SK-N-SH (cell line): Measurements from ENCODE around the gene AIFM3. TPM values are rescaled to one million over a fixed set of nuclear protein-coding genes. Genes with fewer than 3 reads are reported as not detected.

Experiments used
- CTCF ChIA-PET: fragments of 300-600, 350-600 bp; formaldehyde crosslinking; extraction: SDS; loops from one replicate; lab custom pipeline; 2021; lab: Yijun Ruan, JAX
- POLR2A ChIA-PET: fragments of 350-600 bp; sonication (Branson Sonifier 250); formaldehyde crosslinking; extraction: SDS; loops from one replicate; lab custom pipeline; 2020; ENCODE audit warnings: antibody characterized with exemption, inconsistent platforms; lab: Yijun Ruan, JAX
- DNase-seq: peaks from one replicate; pipeline ENCODE4 v3.0.0; 2012
- H2AFZ ChIP-seq: fragments of 200-600 bp; sonication (generic); 2 replicates; pipeline ENCODE4 v1.8.1; 2016; ENCODE audit warnings: antibody characterized with exemption, mild to moderate bottlenecking, low read depth
- H3F3A ChIP-seq: fragments of 200-600 bp; sonication (generic); replicated peaks from 2 replicates; pipeline ENCODE3; 2016; ENCODE audit warnings: antibody characterized with exemption, mild to moderate bottlenecking; ENCODE audit not compliant: insufficient read depth
- H3K27ac ChIP-seq, 2 experiments: fragments of 200-500 bp in 1 of 2; fragments of 200-600 bp in 1 of 2; sonication (Bioruptor generic) in 1 of 2; sonication (generic), shearing (Covaris generic) in 1 of 2; 2 replicates each; pipeline versions ENCODE4 v1.5.1 to v1.6.1; 2014 to 2016; ENCODE audit warnings: low read depth in 2 of 2, inconsistent platforms in 1 of 2, low read length in 1 of 2, mild to moderate bottlenecking in 1 of 2, mixed read lengths in 1 of 2
- H3K27me3 ChIP-seq: fragments of 200-600 bp; sonication (generic), shearing (Covaris generic); 2 replicates; pipeline ENCODE4 v1.6.1; 2016; ENCODE audit warnings: mixed run types; ENCODE audit not compliant: insufficient read depth
- H3K36me3 ChIP-seq, 2 experiments: fragments of 200-500 bp in 1 of 2; fragments of 200-600 bp in 1 of 2; sonication (Bioruptor generic) in 1 of 2; sonication (generic) in 1 of 2; replicated peaks in 1 of 2; 2 replicates each; pipeline versions ENCODE3 to v1.5.1; 2014 to 2016; ENCODE audit warnings: low read length in 1 of 2, mild to moderate bottlenecking in 1 of 2; ENCODE audit not compliant: insufficient read depth in 2 of 2, control insufficient read depth in 1 of 2
- H3K4me1 ChIP-seq, 2 experiments: fragments of 200-500 bp in 1 of 2; fragments of 200-600 bp in 1 of 2; sonication (Bioruptor generic) in 1 of 2; sonication (generic), shearing (Covaris generic) in 1 of 2; 2 replicates each; pipeline versions ENCODE4 v1.5.1 to v1.6.1; 2014 to 2016; ENCODE audit warnings: low read depth in 1 of 2, low read length in 1 of 2, mixed run types in 1 of 2; ENCODE audit not compliant: insufficient read depth in 2 of 2, control insufficient read depth in 1 of 2
- H3K4me2 ChIP-seq: fragments of 200-600 bp; sonication (generic), shearing (Covaris generic); 2 replicates; pipeline ENCODE4 v1.6.1; 2017; ENCODE audit warnings: mixed run types
- H3K4me3 ChIP-seq, 2 experiments: fragments of 200-500 bp in 1 of 2; fragments of 200-600 bp in 1 of 2; sonication (Bioruptor generic) in 1 of 2; sonication (generic), shearing (Covaris generic) in 1 of 2; 2 replicates each; pipeline versions ENCODE4 v1.5.1 to v1.8.1; 2014 to 2016; ENCODE audit warnings: low read depth in 2 of 2, inconsistent platforms in 1 of 2, low read length in 1 of 2, mild to moderate bottlenecking in 1 of 2, mixed read lengths in 1 of 2, moderate library complexity in 1 of 2
- H3K79me2 ChIP-seq: fragments of 200-600 bp; sonication (generic); 2 replicates; pipeline ENCODE4 v1.8.1; 2017; ENCODE audit warnings: mild to moderate bottlenecking; ENCODE audit not compliant: insufficient read depth
- H3K9ac ChIP-seq: fragments of 200-600 bp; sonication (generic); 2 replicates; pipeline ENCODE4 v1.6.1; 2017; ENCODE audit warnings: mixed run types
- H3K9me2 ChIP-seq: fragments of 200-600 bp; sonication (generic); 2 replicates; pipeline ENCODE4 v1.6.1; 2017; ENCODE audit warnings: mixed run types
- H3K9me3 ChIP-seq: fragments of 200-600 bp; sonication (generic); 2 replicates; pipeline ENCODE4 v1.6.1; 2017; ENCODE audit warnings: mixed run types, mild to moderate bottlenecking, moderate library complexity
- H4K20me1 ChIP-seq: fragments of 200-600 bp; sonication (generic); 2 replicates; pipeline ENCODE4 v1.6.1; 2017; ENCODE audit warnings: mild to moderate bottlenecking, mixed run types; ENCODE audit not compliant: insufficient read depth
- CHD2 ChIP-seq: fragments of 150-350 bp; IDR thresholded peaks from 2 replicates; pipeline ENCODE4 v1.6.1; 2018; ENCODE audit warnings: low read length; ENCODE audit not compliant: partially characterized antibody
- EP300 ChIP-seq, 2 experiments: IDR thresholded peaks; 2 replicates each; pipeline versions ENCODE4 v1.4.0 to v1.6.1; 2012; ENCODE audit warnings: borderline replicate concordance in 1 of 2, low read depth in 1 of 2, low read length in 1 of 2
- FOXJ3 ChIP-seq: sonication (generic); formaldehyde crosslinking; IDR thresholded peaks from 2 replicates; pipeline ENCODE4 v1.5.1; 2020; ENCODE audit warnings: mild to moderate bottlenecking, missing genetic modification reagents
- FOXM1 ChIP-seq: IDR thresholded peaks from 2 replicates; pipeline ENCODE4 v1.4.0; 2012; ENCODE audit warnings: low read depth, mild to moderate bottlenecking
- GATA2 ChIP-seq: sonication (generic); formaldehyde crosslinking; IDR thresholded peaks from 2 replicates; pipeline ENCODE4 v1.5.0; 2020; ENCODE audit warnings: mild to moderate bottlenecking, missing genetic modification reagents
- MEF2A ChIP-seq: IDR thresholded peaks from 2 replicates; pipeline ENCODE4 v1.4.0; 2012; ENCODE audit warnings: low read depth, borderline replicate concordance
- MXI1 ChIP-seq: IDR thresholded peaks from 2 replicates; pipeline ENCODE4 v1.6.1; 2012; ENCODE audit warnings: mild to moderate bottlenecking, low read depth, low read length, improper control_type of control experiment
- RXRA ChIP-seq: IDR thresholded peaks from 2 replicates; pipeline ENCODE4 v1.4.0; 2012; ENCODE audit warnings: low read depth, mild to moderate bottlenecking, borderline replicate concordance
- SIN3A ChIP-seq: IDR thresholded peaks from 2 replicates; pipeline ENCODE4 v1.6.1; 2012; ENCODE audit warnings: low read depth, mild to moderate bottlenecking, low read length, moderate library complexity, borderline replicate concordance
- TAF1 ChIP-seq: IDR thresholded peaks from 2 replicates; pipeline ENCODE4 v1.6.1; 2012; ENCODE audit warnings: low read depth, mild to moderate bottlenecking, low read length, moderate library complexity, borderline replicate concordance
- WGBS: methylation state at CpG from one replicate; pipeline ENCODE4 v1.1.6; 2017; ENCODE audit warnings: low lambda C conversion rate; 5-methylcytosine and 5-hydroxymethylcytosine counted together
- polyA plus RNA-seq, 3 experiments: library from polyadenylated mRNA; depleted of rRNA; stranded (reverse); fragments of >200 nt; gene quantifications; 2 replicates each; pipeline ENCODE4 v1.2.3, GENCODE V29; 2012
- TF ChIP-seq, protein P1 (sequence below): fragments of 150-350 bp; IDR thresholded peaks from 2 replicates; pipeline ENCODE4 v1.6.1; 2017; ENCODE audit warnings: antibody characterized with exemption, low read length, low read depth, borderline replicate concordance
- TF ChIP-seq, protein P2 (sequence below): IDR thresholded peaks from 2 replicates; pipeline ENCODE4 v1.4.0; 2012; ENCODE audit warnings: low read depth, borderline replicate concordance
- TF ChIP-seq, protein P3 (sequence below): IDR thresholded peaks from 2 replicates; pipeline ENCODE4 v1.4.0; 2012; ENCODE audit warnings: low read depth

Gene AIFM3
- polyA plus RNA-seq, 1 of the 3 experiments (the other 2 are of a cell fraction): 1.7 TPM

DNA sequence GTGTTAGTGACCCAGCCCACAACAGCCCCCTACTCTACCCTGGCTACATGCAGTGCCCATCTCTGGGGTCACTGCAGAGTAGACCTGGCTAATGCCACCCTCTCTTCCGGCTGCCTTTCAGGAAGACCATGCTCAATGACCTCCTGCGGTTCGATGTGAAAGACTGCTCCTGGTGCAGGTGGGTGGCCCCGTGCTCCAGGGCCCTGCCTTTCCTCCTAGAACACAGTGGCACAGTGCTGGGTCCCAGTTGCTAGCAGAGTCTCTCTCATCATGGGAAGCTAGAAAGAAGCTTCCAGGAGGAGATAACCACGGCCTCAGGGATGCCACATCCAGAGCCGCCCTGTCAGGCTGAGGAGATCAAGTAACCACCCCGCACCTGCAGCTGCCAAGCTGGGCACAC is 18.7 kb downstream of the AIFM3 start:
- no peaks in the 10 kb centered on the region for H3K9me3 ChIP-seq
- no peak overlapping the region for H3K4me2 ChIP-seq
- H4K20me1 ChIP-seq: no peaks in the 10 kb centered on the region
- no peaks in the 10 kb centered on the region for H3K27me3 ChIP-seq
- no peaks in the 10 kb centered on the region for H3F3A ChIP-seq
- WGBS: 100% methylated on average over 3 of the region's 7 CpGs
- ChIA-PET CTCF (interaction anchor here (1.4 kb wide), 1 partner anchor 182 kb away, joined by 5 read pairs; no protein-coding TSS in a partner anchor), POLR2A (no interaction called here)
- H3K9ac ChIP-seq: no peak overlapping the region
- H3K79me2 ChIP-seq: peaks cover 25% of the 10 kb centered on the region
- H3K9me2 ChIP-seq: no peaks in the 10 kb centered on the region
- H2AFZ ChIP-seq: no peak overlapping the region
- DNase-seq: no peak
- peaks cover 6 to 22% of the 10 kb centered on the region in 2 experiments; a peak in 2 of 4 replicates for H3K4me1 ChIP-seq
- no peak overlapping the region for H3K27ac ChIP-seq
- no peak overlapping the region for H3K4me3 ChIP-seq
- TF ChIP-seq TAF1 (no peak), FOXJ3 (CRISPR knock-in tag) (no peak)
- peaks cover 16 to 37% of the 10 kb centered on the region in 2 experiments for H3K36me3 ChIP-seq

DNA sequence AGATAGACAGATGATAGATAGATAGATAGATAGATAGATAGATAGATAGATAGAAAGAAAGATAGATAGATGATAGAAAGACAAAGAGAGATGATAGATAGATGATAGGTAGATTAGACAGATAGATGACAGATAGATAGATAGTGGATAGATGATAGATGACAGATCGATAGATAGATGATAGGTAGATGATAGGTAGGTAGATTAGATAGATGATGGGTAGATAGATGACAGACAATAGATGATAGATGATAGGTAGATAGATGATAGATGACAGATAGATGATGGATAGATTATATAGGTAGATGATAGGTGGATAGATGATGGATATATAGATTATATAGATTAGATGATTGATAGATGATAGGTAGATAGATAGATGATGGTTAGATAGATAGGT is 19.3 kb downstream of the AIFM3 start:
- Histone ChIP-seq H3K9ac (no peak overlapping the region), H3K4me1 (peaks cover 6 to 15% of the 10 kb centered on the region in 2 experiments; a peak in 2 of 4 replicates), H3K27ac (no peak overlapping the region), H3K27me3 (no peaks in the 10 kb centered on the region), H3K4me3 (no peak overlapping the region), H3K36me3 (peaks cover 16 to 42% of the 10 kb centered on the region in 2 experiments), H3K9me3 (no peaks in the 10 kb centered on the region), H2AFZ (no peak overlapping the region), H3K9me2 (no peaks in the 10 kb centered on the region), H3F3A (no peaks in the 10 kb centered on the region), H3K4me2 (no peak overlapping the region), H4K20me1 (no peaks in the 10 kb centered on the region), H3K79me2 (peaks cover 25% of the 10 kb centered on the region)
- DNase-seq: no peak
- ChIA-PET POLR2A (no interaction called here), CTCF (interaction anchor here (1.4 kb wide), 1 partner anchor 182 kb away, joined by 5 read pairs; no protein-coding TSS in a partner anchor)
- 75% methylated on average over 1 of the region's 1 CpG for WGBS
- TF ChIP-seq, protein P1, sequence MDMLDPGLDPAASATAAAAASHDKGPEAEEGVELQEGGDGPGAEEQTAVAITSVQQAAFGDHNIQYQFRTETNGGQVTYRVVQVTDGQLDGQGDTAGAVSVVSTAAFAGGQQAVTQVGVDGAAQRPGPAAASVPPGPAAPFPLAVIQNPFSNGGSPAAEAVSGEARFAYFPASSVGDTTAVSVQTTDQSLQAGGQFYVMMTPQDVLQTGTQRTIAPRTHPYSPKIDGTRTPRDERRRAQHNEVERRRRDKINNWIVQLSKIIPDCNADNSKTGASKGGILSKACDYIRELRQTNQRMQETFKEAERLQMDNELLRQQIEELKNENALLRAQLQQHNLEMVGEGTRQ: no peak
- TF ChIP-seq CHD2 (no peak), MXI1 (no peak), SIN3A (no peak), FOXM1 (no peak), EP300 (IDR thresholded peaks at IDR 0.05; ENCODE audit: borderline replicate concordance in 1 of 2, low read depth in 1 of 2, low read length in 1 of 2) (no peak)

DNA sequence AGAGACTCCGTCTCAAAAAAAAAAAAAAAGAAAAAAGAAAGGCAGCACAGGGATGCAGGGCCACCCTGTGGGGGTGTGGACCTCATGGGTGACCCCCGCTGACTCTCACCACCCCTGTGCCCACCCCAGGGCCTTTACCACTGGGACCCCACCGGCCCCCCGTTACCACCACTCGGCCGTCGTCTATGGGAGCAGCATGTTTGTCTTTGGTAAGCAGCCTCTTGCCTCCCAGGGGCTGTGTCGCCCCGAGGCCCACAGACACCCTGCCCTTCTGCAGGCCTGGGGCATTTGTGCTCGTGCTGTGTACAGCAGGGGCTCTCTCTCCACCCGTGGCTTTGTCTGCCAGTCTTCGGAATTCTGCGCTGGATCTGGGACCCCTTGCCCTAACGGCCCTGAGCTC is 20.3 kb downstream of the AIFM3 start:
- peaks cover 16 to 53% of the 10 kb centered on the region in 2 experiments for H3K36me3 ChIP-seq
- no peaks in the 10 kb centered on the region for H3K9me3 ChIP-seq
- H3K79me2 ChIP-seq: peaks cover 23% of the 10 kb centered on the region
- no peak for DNase-seq
- H3K4me2 ChIP-seq: no peak overlapping the region
- H3K9me2 ChIP-seq: no peaks in the 10 kb centered on the region
- H4K20me1 ChIP-seq: no peaks in the 10 kb centered on the region
- H3K27ac ChIP-seq: no peak overlapping the region
- TF ChIP-seq, protein P2, sequence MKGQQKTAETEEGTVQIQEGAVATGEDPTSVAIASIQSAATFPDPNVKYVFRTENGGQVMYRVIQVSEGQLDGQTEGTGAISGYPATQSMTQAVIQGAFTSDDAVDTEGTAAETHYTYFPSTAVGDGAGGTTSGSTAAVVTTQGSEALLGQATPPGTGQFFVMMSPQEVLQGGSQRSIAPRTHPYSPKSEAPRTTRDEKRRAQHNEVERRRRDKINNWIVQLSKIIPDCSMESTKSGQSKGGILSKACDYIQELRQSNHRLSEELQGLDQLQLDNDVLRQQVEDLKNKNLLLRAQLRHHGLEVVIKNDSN: no peak
- TF ChIP-seq, protein P3, sequence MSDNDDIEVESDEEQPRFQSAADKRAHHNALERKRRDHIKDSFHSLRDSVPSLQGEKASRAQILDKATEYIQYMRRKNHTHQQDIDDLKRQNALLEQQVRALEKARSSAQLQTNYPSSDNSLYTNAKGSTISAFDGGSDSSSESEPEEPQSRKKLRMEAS: no peak
- TF ChIP-seq MEF2A (no peak), GATA2 (CRISPR knock-in tag) (no peak), RXRA (no peak), FOXJ3 (CRISPR knock-in tag) (no peak), CHD2 (no peak), MXI1 (no peak)
- peaks cover 6 to 13% of the 10 kb centered on the region in 2 experiments; a peak in 1 of 4 replicates for H3K4me1 ChIP-seq
- no peaks in the 10 kb centered on the region for H3F3A ChIP-seq
- no peaks in the 10 kb centered on the region for H3K27me3 ChIP-seq
- H3K4me3 ChIP-seq: no peak overlapping the region
- WGBS: 85% methylated on average over 8 of the region's 14 CpGs
- no peak overlapping the region for H2AFZ ChIP-seq
- POLR2A ChIA-PET: no interaction called here
- CTCF ChIA-PET: no interaction called here
- H3K9ac ChIP-seq: no peak overlapping the region
